Left renal cortex interstitium (tissue), 4 donors: Measurements from ENCODE around the gene CCDC152. TPM values are rescaled to one million over a fixed set of nuclear protein-coding genes. Genes with fewer than 3 reads are reported as not detected.
"Not testable (repeated sequence)": the region's sequence is repeated elsewhere in the genome, so short reads cannot be mapped to it uniquely, and the experiment has no call there.

Source experiments
- DNase-seq, 4 donors: peaks; one replicate each; pipeline ENCODE4 v3.0.0-alpha.2; 2013; ENCODE audit warnings: low read depth in 4 of 4, low spot score in 2 of 4, missing footprints in 1 of 4
- polyA plus RNA-seq, 4 donors: library from polyadenylated mRNA; unstranded; fragments of 120-200 nt; gene quantifications; one replicate each; pipeline ENCODE4 v1.2.1, GENCODE V29; 2013; ENCODE audit not compliant: insufficient read length in 4 of 4

Gene CCDC152
- polyA plus RNA-seq, 4 donors = 10.0 to 16.3 (median 12.8) TPM

- DNase-seq = peak; percentile 83 to 98 (median 88)
Observed at GRCh38 chr5:42811591-42812446, 55.2 kb downstream of the CCDC152 start, which contains the start of gene SELENOP. Gene SELENOP (minus strand): TSS chr5:42811892. CDS start chr5:42808353, 3,539 bp downstream.

- no peak for DNase-seq
Observed at GRCh38 chr5:42812620-42813019, 56.0 kb downstream of the CCDC152 start.

- DNase-seq = no peak
Observed at GRCh38 chr5:42813533-42813932, 56.9 kb downstream of the CCDC152 start.

GRCh38 chr5:42816546-42816945 is 59.9 kb downstream of the CCDC152 start:
- not testable (repeated sequence) for DNase-seq

GRCh38 chr5:42819745-42820144 is 63.1 kb downstream of the CCDC152 start:
- DNase-seq = no peak

- DNase-seq = no peak
Observed at GRCh38 chr5:42822548-42822947, 65.9 kb downstream of the CCDC152 start.

GRCh38 chr5:42824347-42824976 is 67.8 kb downstream of the CCDC152 start:
- no peak for DNase-seq

GRCh38 chr5:42825422-42826148 is 69.0 kb downstream of the CCDC152 start:
- no peak for DNase-seq

- no peak for DNase-seq
Observed at GRCh38 chr5:42826757-42827515, 70.3 kb downstream of the CCDC152 start.

GRCh38 chr5:42828671-42829070 is 72.1 kb downstream of the CCDC152 start:
- no peak for DNase-seq

- DNase-seq = no peak
Observed at GRCh38 chr5:42830924-42831323, 74.3 kb downstream of the CCDC152 start.

GRCh38 chr5:42832060-42832459 is 75.4 kb downstream of the CCDC152 start:
- no peak for DNase-seq

GRCh38 chr5:42836070-42836769 is 79.6 kb downstream of the CCDC152 start:
- DNase-seq = no peak

- no peak for DNase-seq
Observed at GRCh38 chr5:42837601-42838000, 81.0 kb downstream of the CCDC152 start.

- DNase-seq = no peak
Observed at GRCh38 chr5:42839196-42839595, 82.6 kb downstream of the CCDC152 start.

- no peak for DNase-seq
Observed at GRCh38 chr5:42840269-42840668, 83.7 kb downstream of the CCDC152 start.

- DNase-seq = no peak
Observed at GRCh38 chr5:42840842-42841567, 84.4 kb downstream of the CCDC152 start.

- peak in 1 of 4 donors; percentile 19 for DNase-seq
Observed at GRCh38 chr5:42842921-42843641, 86.5 kb downstream of the CCDC152 start.
